Measurements from ENCODE around the gene LYPLAL1. TPM values are rescaled to one million over a fixed set of nuclear protein-coding genes. Genes with fewer than 3 reads are reported as not detected.

Gene LYPLAL1
- total RNA-seq, 1 donor from 2014 or later: 15.9 TPM

DNA sequence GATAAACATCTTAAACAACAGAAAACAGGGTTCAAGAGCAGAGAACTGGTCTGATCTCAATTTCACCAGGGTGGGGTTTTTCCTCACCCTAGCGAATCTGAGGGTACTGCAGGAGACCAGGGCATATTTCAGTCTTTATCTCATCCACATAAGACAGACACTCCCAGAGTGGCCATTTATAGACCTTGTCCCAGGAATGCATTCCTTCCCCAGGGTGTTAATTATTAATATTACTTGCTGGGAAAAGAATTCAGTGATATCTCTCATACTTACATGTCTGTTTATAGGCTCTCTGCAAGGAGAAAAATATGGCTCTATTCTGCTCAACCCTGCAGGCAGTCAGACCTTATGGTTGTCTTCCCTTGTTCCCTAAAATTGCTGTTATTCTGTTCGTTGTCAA, 84.1 kb downstream of the LYPLAL1 start:
- TF ChIP-seq, protein P1, sequence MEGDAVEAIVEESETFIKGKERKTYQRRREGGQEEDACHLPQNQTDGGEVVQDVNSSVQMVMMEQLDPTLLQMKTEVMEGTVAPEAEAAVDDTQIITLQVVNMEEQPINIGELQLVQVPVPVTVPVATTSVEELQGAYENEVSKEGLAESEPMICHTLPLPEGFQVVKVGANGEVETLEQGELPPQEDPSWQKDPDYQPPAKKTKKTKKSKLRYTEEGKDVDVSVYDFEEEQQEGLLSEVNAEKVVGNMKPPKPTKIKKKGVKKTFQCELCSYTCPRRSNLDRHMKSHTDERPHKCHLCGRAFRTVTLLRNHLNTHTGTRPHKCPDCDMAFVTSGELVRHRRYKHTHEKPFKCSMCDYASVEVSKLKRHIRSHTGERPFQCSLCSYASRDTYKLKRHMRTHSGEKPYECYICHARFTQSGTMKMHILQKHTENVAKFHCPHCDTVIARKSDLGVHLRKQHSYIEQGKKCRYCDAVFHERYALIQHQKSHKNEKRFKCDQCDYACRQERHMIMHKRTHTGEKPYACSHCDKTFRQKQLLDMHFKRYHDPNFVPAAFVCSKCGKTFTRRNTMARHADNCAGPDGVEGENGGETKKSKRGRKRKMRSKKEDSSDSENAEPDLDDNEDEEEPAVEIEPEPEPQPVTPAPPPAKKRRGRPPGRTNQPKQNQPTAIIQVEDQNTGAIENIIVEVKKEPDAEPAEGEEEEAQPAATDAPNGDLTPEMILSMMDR (IDR thresholded peaks at IDR 0.05; ENCODE audit: insufficient read depth, low read length, poor library complexity, severe bottlenecking): no peak
- Histone ChIP-seq H3K36me3 (ENCODE audit: control insufficient read depth, insufficient read depth, low read length) (no peaks in the 10 kb centered on the region), H3K27me3 (ENCODE audit: control insufficient read depth, insufficient read depth, low read length) (no peaks in the 10 kb centered on the region), H3K4me3 (ENCODE audit: low read depth, low read length) (no peak overlapping the region)
- no peak for DNase-seq (ENCODE audit: low read depth)

DNA sequence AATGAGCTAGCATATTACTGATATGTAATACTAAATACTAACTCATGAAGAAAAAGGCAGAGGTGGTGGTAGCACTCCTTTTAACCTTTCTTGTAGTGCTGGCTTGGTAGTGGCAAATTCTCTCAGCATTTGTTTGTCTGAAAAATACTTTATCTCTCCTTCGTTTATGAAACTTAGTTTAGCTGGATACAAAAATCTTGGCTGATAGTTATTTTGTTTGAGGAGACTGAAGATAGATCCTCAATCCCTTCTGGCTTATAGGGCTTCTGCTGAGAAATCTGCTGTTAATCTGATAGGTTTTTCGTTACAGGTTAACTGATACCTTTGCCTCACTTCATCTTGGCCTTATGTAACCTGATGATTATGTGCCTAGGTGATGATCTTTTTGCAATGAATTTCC, 87.8 kb downstream of the LYPLAL1 start:
- TF ChIP-seq, protein P1 (IDR thresholded peaks at IDR 0.05; ENCODE audit: insufficient read depth, low read length, poor library complexity, severe bottlenecking): no peak
- Histone ChIP-seq H3K36me3 (ENCODE audit: control insufficient read depth, insufficient read depth, low read length) (no peaks in the 10 kb centered on the region), H3K4me3 (ENCODE audit: low read depth, low read length) (no peak overlapping the region), H3K27me3 (ENCODE audit: control insufficient read depth, insufficient read depth, low read length) (no peaks in the 10 kb centered on the region)
- DNase-seq (ENCODE audit: low read depth): no peak
